ENCODE results near the gene AQP7. TPM values are rescaled to one million over a fixed set of nuclear protein-coding genes. Genes with fewer than 3 reads are reported as not detected.
"Not testable (repeated sequence)": the region's sequence is repeated elsewhere in the genome, so short reads cannot be mapped to it uniquely, and the experiment has no call there.

AQP7 gene
- total RNA-seq, 1 donor from 2014 or later = 15.0 TPM

- DNase-seq (ENCODE audit: low spot score) = peak; percentile 82
Measured at GRCh38 chr9:33374634-33375237, 27.6 kb downstream of the AQP7 start.

DNA sequence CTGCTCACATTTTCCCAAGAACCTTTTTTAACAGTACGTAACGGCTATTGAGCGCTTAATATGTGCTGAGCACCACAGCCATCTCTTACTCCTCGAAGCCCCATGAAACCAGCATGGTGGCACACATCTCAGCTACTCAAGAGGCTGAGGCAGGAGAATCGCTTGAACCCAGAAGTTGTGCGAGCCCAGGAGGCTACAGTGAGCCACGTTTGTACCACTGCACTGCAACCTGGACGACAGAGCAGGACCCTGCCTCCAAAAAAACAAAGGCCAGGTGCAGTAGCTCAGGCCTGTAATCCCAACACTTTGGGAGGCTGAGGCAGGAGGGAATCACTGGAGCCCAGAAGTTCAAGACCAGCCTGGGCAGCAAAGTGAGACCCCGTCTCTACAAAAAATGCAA is 28.2 kb downstream of the AQP7 start:
- no peak for DNase-seq (ENCODE audit: low spot score)

DNA sequence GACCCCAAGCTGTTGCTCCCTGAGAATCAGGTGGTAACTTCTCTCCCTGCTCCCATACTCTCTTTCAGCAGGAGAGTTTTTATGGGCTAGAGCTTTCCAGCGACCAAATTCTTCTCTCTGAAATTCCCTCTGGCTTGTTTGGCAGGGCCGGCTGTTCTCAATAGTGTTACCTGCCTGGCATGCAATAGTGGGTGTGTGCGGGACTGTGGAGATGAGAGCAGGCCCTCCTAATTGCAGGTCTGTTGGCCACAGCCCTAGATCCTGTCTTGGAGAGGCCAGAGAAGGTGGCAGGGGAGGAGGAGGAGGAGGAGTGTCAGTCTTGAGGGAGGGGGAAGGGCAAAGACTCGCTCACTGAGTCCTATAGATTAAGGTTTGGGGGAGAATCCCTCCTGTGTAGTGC is 29.5 kb downstream of the AQP7 start:
- no peak for DNase-seq (ENCODE audit: low spot score)

DNA sequence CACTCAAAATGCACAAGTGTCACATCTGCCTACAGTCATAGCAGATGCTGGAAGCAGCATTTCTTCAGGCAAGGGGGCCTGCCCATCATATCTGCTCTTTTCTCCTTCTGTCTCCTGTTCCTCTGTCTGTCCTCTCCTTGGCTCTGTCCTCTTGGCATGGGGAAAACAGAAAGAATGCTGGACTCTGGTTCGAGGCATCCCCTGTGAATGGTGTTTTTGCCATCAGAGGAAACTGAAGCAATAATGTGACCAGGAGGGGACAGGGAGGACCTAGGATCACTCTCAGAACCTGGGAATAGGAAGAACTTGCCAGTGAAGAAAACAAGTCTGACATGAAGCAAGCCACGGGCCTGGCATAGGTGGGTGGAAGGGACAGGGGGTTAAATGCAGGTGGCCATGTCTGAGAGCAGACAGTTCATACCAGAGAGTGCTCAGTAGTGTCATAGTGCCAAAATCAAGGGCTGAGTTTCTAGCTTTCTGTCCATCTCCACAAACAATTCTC is 35.3 kb downstream of the AQP7 start:
- DNase-seq (ENCODE audit: low spot score) = no peak

DNA sequence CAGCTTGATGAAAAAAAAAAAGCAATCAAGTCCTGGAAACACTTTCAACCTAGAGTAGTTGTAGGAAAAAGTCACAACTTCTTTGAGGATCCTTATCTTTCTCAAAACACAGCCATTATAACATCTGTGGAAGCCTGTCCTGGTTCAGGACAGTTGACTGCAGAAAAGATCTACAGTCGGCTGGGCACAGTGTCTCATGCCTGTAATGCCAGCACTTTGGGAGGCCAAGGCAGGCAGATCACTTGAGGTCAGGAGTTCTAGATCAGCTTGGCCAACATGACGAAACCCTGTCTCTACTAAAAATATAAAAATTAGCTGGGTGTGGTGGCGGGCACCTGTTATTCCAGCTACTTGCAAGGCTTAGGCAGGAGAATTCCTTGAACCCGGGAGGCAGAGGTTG is 37.6 kb downstream of the AQP7 start:
- DNase-seq (ENCODE audit: low spot score) = not testable (repeated sequence)

GRCh38 chr9:33364127-33364526 is 38.2 kb downstream of the AQP7 start:
- DNase-seq (ENCODE audit: low spot score) = no peak

- DNase-seq (ENCODE audit: low spot score) = not testable (repeated sequence)
Measured at GRCh38 chr9:33358641-33359040, 43.7 kb downstream of the AQP7 start.

DNA sequence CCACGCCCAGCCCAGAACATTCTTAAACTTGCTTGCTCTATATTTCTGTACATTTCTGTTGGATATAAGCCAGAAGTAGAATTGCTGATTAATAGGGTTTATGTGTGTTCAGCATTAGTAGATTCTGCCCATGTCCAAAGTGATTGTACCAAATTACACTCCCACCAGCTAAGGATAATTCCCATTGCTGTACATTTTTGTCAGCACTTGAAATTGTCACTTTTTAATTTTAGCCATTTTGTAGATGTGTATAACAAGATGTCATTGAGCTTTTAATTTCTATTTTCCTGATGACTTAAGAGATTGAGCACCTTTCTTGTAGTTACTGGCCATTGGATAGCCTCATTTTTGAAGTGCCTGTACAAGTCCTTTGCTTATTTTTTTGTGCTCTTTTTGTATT is 46.4 kb downstream of the AQP7 start:
- DNase-seq (ENCODE audit: low spot score) = no peak

DNA sequence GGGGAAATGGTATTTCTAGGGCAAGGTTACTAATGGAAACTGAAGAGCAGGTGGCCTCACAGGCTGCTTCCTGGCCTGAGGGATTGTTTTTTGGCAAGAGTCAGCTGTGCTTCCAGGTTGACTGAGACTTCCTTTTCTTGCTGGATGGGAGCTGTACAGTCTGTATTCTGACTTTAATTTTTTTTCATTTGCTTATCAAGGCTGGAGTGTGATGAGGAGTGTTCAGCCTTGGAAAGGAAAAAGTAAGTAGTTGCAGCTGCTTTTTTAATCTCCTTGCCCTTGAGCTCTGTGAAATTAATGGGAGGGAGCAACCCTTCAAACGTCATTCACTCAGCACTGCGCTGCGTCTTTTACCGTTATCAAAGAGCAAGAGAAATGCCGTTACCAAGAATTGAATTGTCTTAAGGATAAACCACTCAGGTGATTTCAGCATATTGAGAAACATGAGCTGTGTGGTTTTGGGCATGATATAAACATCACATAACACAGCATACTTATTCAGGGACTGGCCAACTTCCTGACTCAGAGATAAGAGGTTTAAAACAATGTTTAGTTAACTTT is 47.6 kb downstream of the AQP7 start:
- DNase-seq (ENCODE audit: low spot score) = no peak

- DNase-seq (ENCODE audit: low spot score) = no peak
Measured at GRCh38 chr9:33351547-33351946, 50.8 kb downstream of the AQP7 start.

DNA sequence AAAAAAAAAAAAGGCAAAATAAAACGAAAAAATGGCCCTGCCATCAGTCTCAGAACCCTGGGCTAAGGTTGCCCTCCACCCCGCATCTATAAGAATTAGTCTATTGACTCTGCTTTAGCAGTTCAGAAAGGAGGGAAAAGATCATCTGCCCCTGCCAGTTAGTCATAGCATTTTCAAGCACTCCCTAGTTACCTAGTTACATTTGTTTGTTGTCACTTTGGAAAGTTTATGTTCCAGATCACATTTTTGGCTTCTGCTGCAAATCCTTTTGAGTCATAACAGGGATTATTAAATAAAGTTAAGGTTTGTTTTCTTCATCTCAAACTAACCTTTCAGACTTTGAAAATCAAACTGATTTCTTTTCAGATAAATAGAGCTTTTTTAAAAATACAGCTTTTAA is 52.1 kb downstream of the AQP7 start:
- DNase-seq (ENCODE audit: low spot score) = no peak

DNA sequence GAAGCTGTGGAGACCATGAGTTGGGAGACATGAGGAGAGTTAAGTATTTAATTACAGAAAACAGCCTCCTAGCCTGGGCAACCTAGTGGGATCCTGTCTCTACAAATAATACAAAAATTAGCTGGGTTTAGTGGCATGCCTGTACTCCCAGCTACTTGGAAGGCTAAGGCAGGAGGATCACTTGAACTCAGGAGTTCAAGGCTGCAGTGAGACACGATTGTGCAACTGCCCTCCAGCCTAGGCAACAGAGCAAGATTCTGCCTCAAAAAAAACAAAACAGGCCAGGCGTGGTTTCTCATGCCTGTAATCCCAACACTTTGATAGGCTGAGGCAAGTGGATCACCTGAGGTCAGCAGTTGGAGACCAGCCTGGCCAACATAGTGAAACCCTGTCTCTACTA is 52.6 kb downstream of the AQP7 start:
- DNase-seq (ENCODE audit: low spot score) = no peak

DNA sequence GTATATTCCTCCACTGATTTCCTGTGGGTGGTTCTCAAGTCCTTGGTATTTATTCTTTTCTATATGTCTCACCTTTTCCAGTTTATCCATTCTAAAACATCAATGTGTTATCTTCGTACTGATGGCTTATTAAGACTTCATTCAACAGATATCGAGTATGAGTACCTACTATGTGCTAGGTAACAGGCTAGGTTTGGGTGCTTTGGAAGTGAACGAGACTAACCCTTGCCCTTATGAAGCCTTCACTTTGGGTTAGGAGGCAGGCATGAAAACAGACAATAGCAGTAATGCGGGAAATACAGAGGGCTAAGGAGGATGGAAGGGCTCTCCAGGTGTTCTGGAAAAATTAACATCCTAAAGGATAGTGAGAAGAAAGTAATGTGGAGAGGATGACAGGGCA is 53.4 kb downstream of the AQP7 start:
- no peak for DNase-seq (ENCODE audit: low spot score)

- no peak for DNase-seq (ENCODE audit: low spot score)
Measured at GRCh38 chr9:33346564-33346963, 55.8 kb downstream of the AQP7 start.

DNA sequence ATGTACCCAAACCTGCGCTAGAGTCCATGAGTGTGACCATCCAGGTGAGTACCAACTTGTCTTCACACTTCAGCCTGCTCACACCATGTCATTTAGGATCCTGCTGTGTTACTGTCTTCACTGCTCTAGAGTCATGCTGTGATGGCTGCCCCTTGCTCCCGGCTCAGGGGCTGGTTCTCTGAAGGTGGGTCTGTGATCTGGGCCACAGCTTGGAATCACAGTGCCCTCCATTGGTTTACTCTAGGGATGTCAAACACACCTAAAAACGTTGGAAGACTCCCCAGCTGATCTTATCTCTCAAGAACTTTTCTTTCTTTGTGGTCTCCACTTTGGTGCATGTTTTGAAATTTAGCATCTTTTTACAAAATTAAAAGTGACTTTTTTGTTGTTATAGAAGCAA is 58.2 kb downstream of the AQP7 start:
- DNase-seq (ENCODE audit: low spot score) = no peak

GRCh38 chr9:33341182-33341581 is 61.2 kb downstream of the AQP7 start:
- DNase-seq (ENCODE audit: low spot score) = no peak

DNA sequence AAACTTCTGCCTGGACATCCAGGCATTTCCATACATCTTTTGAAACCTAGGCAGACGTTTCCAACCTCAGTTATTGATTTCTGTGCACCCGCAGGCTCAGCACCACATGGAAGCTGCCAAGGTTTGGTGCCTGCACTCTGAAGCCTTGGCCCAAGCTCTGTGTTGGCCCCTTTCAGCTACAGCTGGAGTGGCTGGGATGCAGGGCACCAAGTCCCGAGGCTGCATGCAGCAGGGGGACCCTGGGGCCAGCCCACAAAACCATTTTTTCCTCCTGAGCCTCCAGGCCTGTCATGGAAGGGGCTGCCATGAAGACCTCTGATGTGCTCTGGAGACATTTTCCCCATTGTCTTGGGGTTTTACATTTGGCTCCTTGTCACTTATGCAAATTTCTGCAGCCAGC is 62.2 kb downstream of the AQP7 start:
- no peak for DNase-seq (ENCODE audit: low spot score)

Other genes with a start within 250 kb of the AQP7 start
- gene B4GALT1, start 235.2 kb downstream of the AQP7 start, total RNA-seq = 66.8 TPM
- 2.5 TPM for gene SPINK4, start 162.4 kb downstream of the AQP7 start, total RNA-seq
- 92.5 TPM for gene BAG1, start 137.9 kb downstream of the AQP7 start, total RNA-seq
- 73.0 TPM for gene CHMP5, start 137.5 kb downstream of the AQP7 start, total RNA-seq
- 30.1 TPM for gene NFX1, start 112.1 kb downstream of the AQP7 start, total RNA-seq
- 26.2 TPM for gene AQP3, start 45.0 kb upstream of the AQP7 start, total RNA-seq
- gene NOL6, start 71.4 kb upstream of the AQP7 start, total RNA-seq = 18.9 TPM
- 2.1 TPM for gene ANKRD18B, start 121.7 kb upstream of the AQP7 start, total RNA-seq